AG08395 (cell line): ENCODE data around the gene ATF6.

Experiments
- DNase-seq: peaks from one replicate; pipeline ENCODE4 v3.0.0; 2012; ENCODE audit warnings: mixed read lengths, low spot score

The ATF6 gene

GRCh38 chr1:161834967-161835550, 68.9 kb downstream of the ATF6 start:
- DNase-seq = no peak

GRCh38 chr1:161836018-161836417, 69.9 kb downstream of the ATF6 start:
- peak; percentile 11 for DNase-seq

- no peak for DNase-seq
These were observed 72.2 kb downstream of the ATF6 start for GRCh38 chr1:161838362-161838761.

- no peak for DNase-seq
These were observed 72.8 kb downstream of the ATF6 start for GRCh38 chr1:161838885-161839284.

GRCh38 chr1:161839591-161839990, 73.5 kb downstream of the ATF6 start:
- no peak for DNase-seq

GRCh38 chr1:161840363-161840762, 74.2 kb downstream of the ATF6 start:
- peak; percentile 43 for DNase-seq

- DNase-seq = peak; percentile 26
These were observed 77.0 kb downstream of the ATF6 start for GRCh38 chr1:161843156-161843555.

GRCh38 chr1:161844696-161845095, 78.6 kb downstream of the ATF6 start:
- no peak for DNase-seq

- peak; percentile 55 for DNase-seq
These were observed 82.6 kb downstream of the ATF6 start for GRCh38 chr1:161848676-161849075.

GRCh38 chr1:161849518-161849917, 83.4 kb downstream of the ATF6 start:
- no peak for DNase-seq

GRCh38 chr1:161855260-161855659, 89.1 kb downstream of the ATF6 start:
- DNase-seq = no peak

- DNase-seq = no peak
These were observed 92.2 kb downstream of the ATF6 start for GRCh38 chr1:161858271-161858670.

- DNase-seq = no peak
These were observed 97.4 kb downstream of the ATF6 start for GRCh38 chr1:161863549-161863948.

- DNase-seq = peak; percentile 46
These were observed 98.5 kb downstream of the ATF6 start for GRCh38 chr1:161864577-161864976.

- DNase-seq = no peak
These were observed 100.1 kb downstream of the ATF6 start for GRCh38 chr1:161866241-161866640.

- DNase-seq = no peak
These were observed 102.7 kb downstream of the ATF6 start for GRCh38 chr1:161868832-161869231.

- DNase-seq = no peak
These were observed 103.2 kb downstream of the ATF6 start for GRCh38 chr1:161869291-161869690.

- DNase-seq = no peak
These were observed 106.4 kb downstream of the ATF6 start for GRCh38 chr1:161872506-161872905.

- DNase-seq = no peak
These were observed 113.1 kb downstream of the ATF6 start for GRCh38 chr1:161879261-161879660.

GRCh38 chr1:161884475-161884874, 118.4 kb downstream of the ATF6 start:
- DNase-seq = no peak

GRCh38 chr1:161885003-161885402, 118.9 kb downstream of the ATF6 start:
- DNase-seq = peak; percentile 21

GRCh38 chr1:161885759-161886158, 119.6 kb downstream of the ATF6 start:
- DNase-seq = no peak

- DNase-seq = no peak
These were observed 120.5 kb downstream of the ATF6 start for GRCh38 chr1:161886589-161886988.

- no peak for DNase-seq
These were observed 121.7 kb downstream of the ATF6 start for GRCh38 chr1:161887730-161888287.
